Caco-2 (cell line): ENCODE results near the gene TMEM120A. TPM values are rescaled to one million over a fixed set of nuclear protein-coding genes. Genes with fewer than 3 reads are reported as not detected.

Experiments
- BruUV-seq: library from RNA; stranded (reverse); fragments of 400-500 nt; replicated peaks from 2 replicates; lab custom pipeline; 2021; lab: Mats Ljungman, UMichigan
- CTCF ChIA-PET: fragments of 300-600 bp; sonication (Branson Sonifier 250); formaldehyde crosslinking; loops from one replicate; lab custom pipeline; 2022; ENCODE audit warnings: antibody characterized with exemption; lab: Charles Lee
- POLR2A ChIA-PET: fragments of 300-600 bp; sonication (Branson Sonifier 250); formaldehyde crosslinking; loops from one replicate; lab custom pipeline; 2022; ENCODE audit warnings: antibody characterized with exemption; lab: Charles Lee
- DNase-seq, 2 experiments: peaks; one replicate each; pipeline versions ENCODE4 v3.0.0 to v3.0.0-alpha.2; 2020 to 2022
- H3K27me3 ChIP-seq: replicated peaks from 2 replicates; pipeline ENCODE4 v1.6.0; 2011; ENCODE audit warnings: low read length; ENCODE audit not compliant: control insufficient read depth, insufficient read depth
- H3K36me3 ChIP-seq: 2 replicates; pipeline ENCODE4 v1.5.1; 2011; ENCODE audit warnings: low read length; ENCODE audit not compliant: control insufficient read depth, insufficient read depth
- H3K4me1 ChIP-seq: fragments of 250-450 bp; sonication (Bioruptor Pico); 2 replicates; pipeline ENCODE4 v1.5.1; 2020; ENCODE audit warnings: mild to moderate bottlenecking
- H3K4me3 ChIP-seq: 2 replicates; pipeline ENCODE4 v1.5.1; 2011; ENCODE audit warnings: low read depth, mild to moderate bottlenecking, control low read depth, low read length
- H3K9me3 ChIP-seq: fragments of 250-450 bp; sonication (Bioruptor Pico); 2 replicates; pipeline ENCODE4 v1.5.1; 2020; ENCODE audit warnings: mild to moderate bottlenecking, moderate library complexity
- H3K27ac Mint-ChIP-seq: one replicate; pipeline ENCODE4 v1.8.0; 2022; ENCODE audit warnings: mixed read lengths; ENCODE audit not compliant: unreplicated experiment
- H3K27me3 Mint-ChIP-seq: one replicate; pipeline ENCODE4 v1.8.0; 2022; ENCODE audit warnings: mixed read lengths; ENCODE audit not compliant: insufficient read depth, unreplicated experiment
- H3K36me3 Mint-ChIP-seq: one replicate; pipeline ENCODE4 v1.8.0; 2022; ENCODE audit warnings: mild to moderate bottlenecking, mixed read lengths; ENCODE audit not compliant: insufficient read depth, unreplicated experiment
- H3K4me1 Mint-ChIP-seq: one replicate; pipeline ENCODE4 v1.8.0; 2022; ENCODE audit warnings: low read depth, mixed read lengths; ENCODE audit not compliant: unreplicated experiment
- H3K4me3 Mint-ChIP-seq: one replicate; pipeline ENCODE4 v1.8.0; 2022; ENCODE audit warnings: mild to moderate bottlenecking, moderate library complexity, mixed read lengths; ENCODE audit not compliant: unreplicated experiment
- H3K9me3 Mint-ChIP-seq: one replicate; pipeline ENCODE4 v1.8.0; 2022; ENCODE audit warnings: mixed read lengths; ENCODE audit not compliant: unreplicated experiment
- CTCF ChIP-seq, 2 experiments: fragments of 200-600 bp in 1 of 2; IDR thresholded peaks; 1 replicate in 1 of 2; 2 replicates in 1 of 2; pipeline versions ENCODE4 v1.5.1 to v1.8.0; 2011 to 2022; ENCODE audit warnings: antibody characterized with exemption in 1 of 2, control low read depth in 1 of 2, inconsistent platforms in 1 of 2, low read depth in 1 of 2, low read length in 1 of 2, mild to moderate bottlenecking in 1 of 2, moderate library complexity in 1 of 2; ENCODE audit not compliant: insufficient read depth in 1 of 2, severe bottlenecking in 1 of 2, unreplicated experiment in 1 of 2
- intact Hi-C: fragments of 100-400 bp; cut with micrococcal nuclease; formaldehyde crosslinking; loops from one replicate; pipeline ENCODE4 v1.10.0; 2022; ENCODE audit not compliant: unreplicated experiment
- total RNA-seq: library from RNA; stranded (reverse); gene quantifications from 2 replicates; pipeline ENCODE4 v1.2.3, GENCODE V29; 2022

Gene TMEM120A
- total RNA-seq, 1 experiment from 2014 or later: 65.4 TPM

GRCh38 chr7:76002822-76003221 lies 8.4 kb upstream of the TMEM120A start:
- DNase-seq: no peak
- Mint-ChIP-seq H3K4me3 (no peak overlapping the region), H3K9me3 (no peaks in the 10 kb centered on the region), H3K27me3 (no peaks in the 10 kb centered on the region), H3K27ac (no peak overlapping the region), H3K36me3 (peaks cover 12% of the 10 kb centered on the region), H3K4me1 (no peaks in the 10 kb centered on the region)
- no peaks in the 10 kb centered on the region for H3K4me1 ChIP-seq
- no peak overlapping the region for H3K4me3 ChIP-seq
- no peak for TF ChIP-seq CTCF (IDR thresholded peaks at IDR 0.05; ENCODE audit: insufficient read depth in 1 of 2, low read depth in 1 of 2, low read length in 1 of 2, severe bottlenecking in 1 of 2, unreplicated experiment in 1 of 2)
- no peaks in the 10 kb centered on the region for H3K27me3 ChIP-seq
- intact Hi-C loops: no loop called here
- H3K36me3 ChIP-seq: no peaks in the 10 kb centered on the region
- BruUV-seq: no TSS peak
- ChIA-PET POLR2A (no interaction called here), CTCF (interaction anchor here (1.0 kb wide), 1 partner anchor 136 kb away, joined by 3 read pairs; no protein-coding TSS in a partner anchor)
- no peaks in the 10 kb centered on the region for H3K9me3 ChIP-seq

DNA sequence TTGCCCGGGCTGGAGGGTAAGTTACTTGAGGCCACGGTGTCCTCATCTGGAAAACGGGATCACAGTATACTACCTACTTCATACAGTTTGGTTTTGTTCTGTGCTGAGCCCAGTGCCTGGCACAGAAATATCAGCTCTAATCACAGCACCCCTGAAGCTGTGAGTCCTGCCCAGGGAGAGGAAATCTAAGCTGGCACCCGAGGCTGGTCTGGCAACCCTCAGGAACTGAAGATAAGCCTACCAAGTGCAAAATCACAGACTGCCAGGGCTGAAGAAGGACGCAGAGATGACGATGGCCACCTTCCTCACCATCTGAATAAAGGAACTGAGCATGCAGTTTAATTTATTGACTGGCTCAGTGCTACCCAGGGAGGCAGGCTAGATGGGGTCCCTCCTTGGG lies 7.7 kb upstream of the TMEM120A start:
- TF ChIP-seq CTCF (IDR thresholded peaks at IDR 0.05; ENCODE audit: insufficient read depth in 1 of 2, low read depth in 1 of 2, low read length in 1 of 2, severe bottlenecking in 1 of 2, unreplicated experiment in 1 of 2): no peak
- intact Hi-C loops: no loop called here
- Mint-ChIP-seq H3K36me3 (peaks cover 13% of the 10 kb centered on the region), H3K4me3 (no peak overlapping the region), H3K9me3 (no peaks in the 10 kb centered on the region), H3K27me3 (no peaks in the 10 kb centered on the region), H3K27ac (no peak overlapping the region), H3K4me1 (no peaks in the 10 kb centered on the region)
- Histone ChIP-seq H3K4me3 (no peak overlapping the region), H3K9me3 (no peaks in the 10 kb centered on the region), H3K27me3 (no peaks in the 10 kb centered on the region), H3K4me1 (no peaks in the 10 kb centered on the region), H3K36me3 (no peaks in the 10 kb centered on the region)
- no peak for DNase-seq
- no TSS peak for BruUV-seq
- POLR2A ChIA-PET: no interaction called here
- CTCF ChIA-PET: no interaction called here

DNA sequence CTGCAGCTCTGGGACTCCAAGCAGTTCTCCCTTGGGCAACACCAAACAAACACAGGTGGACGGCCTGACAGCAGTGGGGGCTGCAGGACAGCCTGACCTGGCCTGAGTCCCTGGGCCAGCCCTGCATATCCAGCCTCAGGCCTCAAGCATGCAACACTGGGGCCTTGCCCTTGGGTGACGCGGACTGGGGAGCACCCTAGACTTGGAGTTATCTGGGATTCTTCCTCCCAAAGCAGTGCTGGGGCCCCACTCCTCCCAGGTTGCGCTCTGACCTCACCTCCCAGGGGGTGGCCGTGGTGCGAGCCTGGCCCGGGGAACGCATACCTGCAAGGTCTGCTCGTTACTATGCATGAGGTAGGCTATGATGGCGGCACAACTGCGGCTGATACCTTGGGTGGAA lies 6.2 kb upstream of the TMEM120A start:
- no peaks in the 10 kb centered on the region; the same call in none of the 2 replicates for H3K36me3 ChIP-seq
- CTCF ChIA-PET: no interaction called here

More for the DNA sequence above, 6.2 kb upstream of the TMEM120A start:
- H3K9me3 ChIP-seq: no peaks in the 10 kb centered on the region
- POLR2A ChIA-PET: no interaction called here
- Mint-ChIP-seq H3K36me3 (peaks cover 25% of the 10 kb centered on the region), H3K4me1 (peaks cover 3% of the 10 kb centered on the region), H3K27me3 (no peaks in the 10 kb centered on the region), H3K27ac (no peak overlapping the region), H3K4me3 (no peak overlapping the region), H3K9me3 (no peaks in the 10 kb centered on the region)
- TF ChIP-seq CTCF (IDR thresholded peaks at IDR 0.05; ENCODE audit: insufficient read depth in 1 of 2, low read depth in 1 of 2, low read length in 1 of 2, severe bottlenecking in 1 of 2, unreplicated experiment in 1 of 2): no peak
- H3K4me1 ChIP-seq: no peaks in the 10 kb centered on the region
- no peak overlapping the region for H3K4me3 ChIP-seq
- no peak for DNase-seq
- BruUV-seq: no TSS peak
- intact Hi-C loops: no loop called here
- H3K27me3 ChIP-seq: no peaks in the 10 kb centered on the region
